A204.1 (cell line): ENCODE measurements around the gene TMEM273.

ENCODE experiments used
- FAIRE-seq: peaks from 2 replicates; lab custom pipeline; 2012; peaks lifted over from hg19 to GRCh38; lab: Jason Lieb, UNC

Gene TMEM273

DNA sequence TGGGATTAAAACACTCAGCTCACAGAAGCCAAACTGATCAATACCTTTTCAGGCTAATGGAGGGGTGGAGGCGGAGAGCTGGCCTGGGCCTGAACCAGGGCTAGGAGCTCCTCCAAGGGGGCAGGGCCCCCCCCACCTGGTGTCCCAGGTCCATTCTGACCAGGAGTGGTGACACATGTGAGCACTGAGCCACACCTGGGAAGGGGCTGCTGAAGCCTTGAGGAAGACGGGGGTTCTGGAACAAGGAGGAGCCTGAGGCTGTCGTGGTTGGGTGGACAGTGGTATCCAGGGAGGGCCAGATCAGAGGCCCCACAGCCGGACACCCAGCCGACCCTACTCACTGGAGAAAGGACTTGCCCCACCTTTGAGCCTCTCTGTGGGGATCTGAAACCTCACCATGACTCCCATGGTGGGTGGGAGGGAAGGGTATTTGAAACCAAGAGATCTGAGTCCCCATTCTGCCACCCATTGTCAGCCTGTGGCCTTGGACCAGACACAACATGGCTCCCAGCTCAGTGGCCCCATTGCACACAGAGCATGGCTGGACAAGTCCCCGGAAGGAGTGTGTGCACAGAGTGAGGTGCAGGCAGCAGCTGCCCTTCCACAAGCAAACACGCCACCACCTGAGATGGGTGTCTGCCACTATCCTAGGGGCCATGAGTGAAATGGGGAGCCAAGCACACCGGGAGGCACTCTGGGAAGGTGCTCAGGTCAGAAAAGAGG is 12.4 kb downstream of the TMEM273 start:
- no peak for FAIRE-seq

GRCh38 chr10:49174926-49175500 is 13.2 kb downstream of the TMEM273 start:
- FAIRE-seq = no peak

- no peak for FAIRE-seq
These were observed 13.8 kb downstream of the TMEM273 start for GRCh38 chr10:49174261-49174925.

GRCh38 chr10:49173853-49174252 is 14.3 kb downstream of the TMEM273 start:
- FAIRE-seq = no peak

DNA sequence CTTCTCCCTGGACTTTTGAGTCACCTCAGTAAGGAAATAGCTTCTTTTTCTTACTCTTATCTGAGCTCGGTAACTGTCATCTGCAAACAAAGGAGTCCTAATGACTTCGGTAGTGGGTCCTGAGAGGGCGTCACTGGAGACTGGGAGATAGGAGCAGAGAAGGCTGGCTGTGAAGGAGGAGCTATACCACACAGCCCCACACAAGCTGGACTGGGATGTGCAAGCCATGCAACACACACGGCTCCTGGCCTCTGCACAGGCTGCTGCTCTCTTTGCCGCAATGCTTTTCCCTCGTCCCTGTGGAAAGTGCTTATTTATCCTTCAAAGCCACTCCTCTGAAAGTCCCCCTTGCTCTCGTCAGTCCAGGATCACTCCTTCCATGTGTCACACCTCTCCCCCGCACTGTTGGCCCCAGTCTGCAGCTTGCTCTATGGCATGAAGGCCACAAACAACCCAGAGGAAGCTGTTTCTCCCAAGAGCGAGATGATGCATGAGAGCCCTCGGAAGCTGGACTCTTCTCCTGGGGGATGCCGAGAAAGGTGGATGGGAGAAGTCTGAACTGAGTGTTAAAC is 14.9 kb downstream of the TMEM273 start:
- FAIRE-seq = no peak

DNA sequence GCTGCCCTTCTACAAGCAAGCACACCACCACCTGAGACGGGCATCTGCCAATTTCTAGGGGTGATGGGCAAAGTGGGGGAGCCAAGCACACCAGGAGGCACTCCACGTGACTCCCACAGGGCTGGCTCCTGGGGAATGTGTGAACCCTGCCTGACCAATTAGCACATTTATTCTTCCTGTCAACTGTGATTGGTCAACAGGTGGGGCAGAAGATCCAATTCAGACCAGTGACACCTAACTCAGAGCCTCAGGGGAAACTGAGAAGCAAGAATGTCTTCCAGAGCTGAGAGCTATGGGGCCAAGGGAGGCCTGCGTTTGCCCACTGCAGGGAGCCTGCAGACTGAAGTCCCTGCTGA is 15.4 kb downstream of the TMEM273 start:
- FAIRE-seq = no peak

DNA sequence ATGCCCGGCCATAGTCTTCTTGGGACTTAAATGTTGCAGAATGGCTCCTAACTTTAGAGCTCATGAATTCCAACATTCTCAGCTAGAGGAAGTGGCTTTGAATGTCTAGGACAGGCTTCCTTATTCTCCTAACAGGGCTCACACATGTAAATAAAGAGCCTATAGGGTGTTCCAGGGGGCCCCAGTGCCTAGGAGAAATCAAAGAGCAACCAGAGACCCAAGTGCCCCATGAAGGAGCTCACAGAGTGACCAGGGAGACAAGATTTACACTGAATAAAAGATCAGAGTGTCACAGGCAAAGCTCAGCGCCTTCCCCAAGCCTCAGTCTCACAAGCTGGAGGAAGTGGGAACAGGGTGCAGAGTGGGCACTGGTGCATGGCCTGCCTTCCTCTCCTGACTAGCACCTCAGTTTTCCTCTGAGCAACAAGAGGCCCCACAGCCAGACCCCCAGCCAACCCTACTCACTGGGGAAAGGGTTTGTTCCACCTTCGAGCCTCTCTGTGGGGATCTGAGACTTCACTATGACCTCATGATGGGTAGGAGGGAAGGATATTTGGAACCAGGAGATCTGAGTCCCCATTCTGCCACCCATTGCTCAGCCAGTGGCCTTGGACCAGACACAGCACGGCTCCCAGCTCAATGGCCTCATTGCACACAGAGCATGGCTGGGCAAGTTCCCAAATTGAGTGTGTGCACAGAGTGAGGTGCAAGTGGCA is 16.0 kb downstream of the TMEM273 start:
- FAIRE-seq = no peak

DNA sequence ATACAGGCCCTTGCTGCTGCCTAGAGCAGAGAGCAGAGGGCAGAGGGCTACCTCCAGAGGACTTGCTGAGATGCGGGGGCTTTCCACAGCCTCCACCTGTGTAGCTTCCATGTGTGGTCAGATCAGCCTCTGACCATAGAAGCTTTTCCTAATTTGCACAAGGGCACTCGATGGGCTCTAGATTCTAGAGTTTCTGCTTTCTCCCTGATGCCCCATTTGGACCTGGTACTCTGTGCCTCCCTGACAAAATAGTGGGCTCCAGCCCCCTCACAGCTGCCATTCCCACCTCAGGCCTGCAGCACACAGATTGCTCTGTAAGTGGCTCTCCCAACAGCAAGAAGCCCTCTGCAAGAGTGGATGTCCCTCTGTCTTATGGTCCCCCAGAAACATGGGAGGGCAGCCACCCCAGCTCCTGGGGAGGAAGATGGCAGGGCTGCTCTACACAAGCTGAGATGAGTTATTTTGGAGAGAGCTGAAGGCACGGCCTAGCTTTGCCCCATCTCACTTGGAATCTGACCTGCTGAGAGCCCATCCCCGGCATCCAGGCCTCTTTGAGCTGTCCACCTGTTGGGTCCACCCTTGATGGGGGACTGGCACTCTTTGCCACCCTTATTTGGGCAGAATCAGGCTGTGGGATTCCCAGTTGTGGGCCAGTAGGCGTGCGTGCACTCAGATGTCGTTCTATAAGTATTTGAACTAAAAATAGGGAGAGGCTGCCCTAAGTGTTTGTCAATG is 16.7 kb downstream of the TMEM273 start:
- no peak for FAIRE-seq

DNA sequence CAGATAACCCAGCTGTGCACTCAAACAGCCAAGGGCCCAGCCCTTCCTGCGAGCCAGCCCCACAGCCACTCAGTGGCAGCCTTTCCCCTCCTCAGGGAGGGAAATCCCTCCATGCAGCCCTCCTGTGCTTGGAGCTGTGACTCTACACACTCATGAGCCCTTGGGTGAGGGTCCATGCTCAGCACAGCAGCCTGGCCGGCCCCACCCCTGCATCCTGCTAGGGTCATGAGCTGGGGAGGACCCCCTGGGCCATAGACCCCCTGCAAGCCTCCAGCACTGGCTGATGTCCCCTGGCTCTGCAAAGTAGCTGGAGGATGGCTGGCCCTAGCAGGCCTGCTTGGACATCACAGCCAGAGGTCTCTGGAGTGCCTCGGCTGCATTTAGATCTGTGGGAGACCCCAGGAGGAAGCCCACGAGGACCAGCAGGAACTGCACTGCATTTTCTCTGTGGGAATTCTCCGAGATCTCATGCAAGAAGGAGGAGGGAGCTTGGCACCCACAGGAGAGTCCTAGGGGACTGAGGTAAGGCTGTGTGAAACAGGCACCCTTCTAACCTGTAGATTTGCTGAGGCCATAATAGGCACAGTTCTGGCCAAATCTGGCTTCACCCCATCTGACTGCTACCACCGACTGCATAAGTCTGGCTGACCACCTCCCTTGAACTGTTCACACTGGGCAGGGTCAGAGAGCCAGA is 17.4 kb downstream of the TMEM273 start:
- no peak for FAIRE-seq

DNA sequence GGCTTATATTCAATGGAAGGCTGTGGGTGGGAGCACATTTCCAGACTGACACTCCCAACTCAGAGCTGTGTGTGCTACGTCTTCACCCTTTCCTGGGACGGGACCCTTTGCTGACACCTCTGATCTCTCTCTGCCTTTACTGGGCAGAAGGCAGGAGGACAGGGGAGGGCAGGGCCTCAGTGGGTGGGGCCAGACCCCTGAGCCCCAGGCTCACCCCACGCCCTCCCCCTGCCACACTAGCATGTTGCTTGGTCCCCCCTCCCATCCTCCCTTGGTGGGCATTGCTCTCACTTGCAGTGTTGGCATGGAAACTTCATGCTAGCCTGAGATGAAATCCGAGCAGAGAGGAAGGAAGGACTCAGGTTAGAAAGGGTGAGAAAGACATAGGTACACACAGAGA is 18.4 kb downstream of the TMEM273 start:
- FAIRE-seq = no peak

DNA sequence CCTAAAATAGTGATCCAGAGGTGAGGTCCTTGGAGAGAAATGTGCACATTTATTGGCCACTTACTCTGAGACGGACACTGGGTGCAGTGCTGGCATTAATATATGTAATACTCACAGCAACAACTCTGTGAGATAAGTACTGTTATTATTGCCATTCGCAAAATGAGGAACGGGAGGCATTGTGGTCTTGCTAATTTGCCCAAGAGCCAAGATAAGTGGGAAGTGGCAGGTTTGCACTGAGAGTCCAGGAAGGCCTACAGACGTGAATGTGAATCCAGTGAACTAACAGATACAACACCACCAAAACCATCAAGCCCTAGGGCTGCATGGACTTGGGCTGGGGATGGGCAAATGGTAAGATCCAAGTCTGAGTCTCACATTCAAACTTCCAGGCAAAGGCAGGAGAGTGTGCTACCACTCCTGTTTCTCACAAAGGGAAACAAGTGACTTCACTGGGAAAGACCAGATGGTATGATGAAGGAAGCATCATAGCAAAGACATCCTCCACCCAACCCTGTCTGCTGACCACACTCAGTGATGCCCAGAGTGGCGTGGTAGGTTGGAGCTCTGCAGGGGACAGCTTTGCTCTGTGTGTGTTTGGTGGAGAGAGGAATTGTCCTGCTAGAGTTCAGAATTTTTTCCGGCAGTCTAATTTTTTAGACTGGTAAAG is 19.2 kb downstream of the TMEM273 start:
- no peak for FAIRE-seq

DNA sequence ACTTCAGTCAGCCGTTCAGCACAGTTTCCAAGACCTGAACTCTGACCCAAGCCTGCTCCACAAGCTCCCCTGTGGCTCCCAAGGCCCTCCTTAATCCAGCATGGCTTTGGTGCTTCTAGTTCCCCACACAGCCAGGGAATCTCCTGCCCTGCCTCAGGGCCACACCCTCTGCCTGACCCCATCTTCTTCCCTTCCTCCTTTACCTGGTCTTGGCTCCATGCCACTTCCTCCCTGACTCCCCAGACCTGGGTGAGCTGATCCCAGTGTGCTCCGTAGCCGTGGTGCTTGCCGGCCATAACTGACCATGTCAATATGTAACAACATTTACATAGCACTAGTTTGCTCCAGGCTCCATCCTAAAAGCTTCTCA is 20.0 kb downstream of the TMEM273 start:
- no peak for FAIRE-seq

DNA sequence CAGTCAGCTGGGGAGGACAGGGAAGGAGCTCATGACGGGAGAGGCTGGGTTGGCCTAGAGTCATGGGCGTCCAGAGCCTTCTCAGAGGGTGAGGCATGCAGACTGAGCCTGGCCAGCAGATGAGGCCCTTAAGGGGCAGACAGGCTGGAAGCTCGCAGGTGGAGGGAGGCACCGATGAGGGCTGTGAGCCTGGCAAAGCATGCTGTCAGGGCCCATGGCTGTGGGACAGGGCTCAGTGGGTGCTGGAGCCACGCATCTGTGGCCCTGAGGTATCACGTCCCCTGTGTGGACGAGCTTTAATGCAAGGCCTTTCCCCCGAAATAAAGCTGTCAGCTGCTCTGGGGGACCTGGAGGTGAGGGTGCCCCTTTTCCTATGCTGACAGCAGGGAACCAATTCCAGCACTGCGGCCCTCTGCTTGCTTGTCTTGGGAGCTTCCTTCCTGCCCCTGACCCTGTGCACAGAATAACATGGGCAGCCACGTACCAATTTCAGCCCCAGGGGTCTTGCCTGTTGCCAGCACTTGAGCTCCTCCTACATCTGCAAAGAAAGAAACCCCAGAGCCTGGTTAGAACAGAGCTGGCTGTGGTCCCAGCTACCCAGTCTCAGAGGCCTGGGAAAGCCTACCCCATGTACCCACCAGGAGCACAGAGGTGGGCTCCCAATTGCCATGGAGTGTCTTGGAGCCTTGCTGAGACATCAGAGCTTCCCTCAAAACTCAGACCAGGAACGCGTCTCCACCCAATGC is 20.6 kb downstream of the TMEM273 start:
- no peak for FAIRE-seq

- no peak for FAIRE-seq
These were observed 21.4 kb downstream of the TMEM273 start for GRCh38 chr10:49166484-49167400.

- no peak for FAIRE-seq
These were observed 22.2 kb downstream of the TMEM273 start for GRCh38 chr10:49165821-49166483.

- no peak for FAIRE-seq
These were observed 22.9 kb downstream of the TMEM273 start for GRCh38 chr10:49165259-49165658.

- FAIRE-seq = no peak
These were observed 23.5 kb downstream of the TMEM273 start for GRCh38 chr10:49164559-49165188.

GRCh38 chr10:49163741-49164140 is 24.4 kb downstream of the TMEM273 start:
- FAIRE-seq = no peak
